GM12874 (cell line): Measurements from ENCODE around the gene CCDC85C.

Experiments
- TF ChIP-seq, protein P1 (sequence below): IDR thresholded peaks from 2 replicates; pipeline ENCODE4 v1.5.1; 2011; ENCODE audit warnings: low read depth, mild to moderate bottlenecking, control low read depth, low read length, moderate library complexity; ENCODE audit not compliant: insufficient read depth

The CCDC85C gene

GRCh38 chr14:99575043-99576023, 28.7 kb downstream of the CCDC85C start:
- TF ChIP-seq, protein P1, sequence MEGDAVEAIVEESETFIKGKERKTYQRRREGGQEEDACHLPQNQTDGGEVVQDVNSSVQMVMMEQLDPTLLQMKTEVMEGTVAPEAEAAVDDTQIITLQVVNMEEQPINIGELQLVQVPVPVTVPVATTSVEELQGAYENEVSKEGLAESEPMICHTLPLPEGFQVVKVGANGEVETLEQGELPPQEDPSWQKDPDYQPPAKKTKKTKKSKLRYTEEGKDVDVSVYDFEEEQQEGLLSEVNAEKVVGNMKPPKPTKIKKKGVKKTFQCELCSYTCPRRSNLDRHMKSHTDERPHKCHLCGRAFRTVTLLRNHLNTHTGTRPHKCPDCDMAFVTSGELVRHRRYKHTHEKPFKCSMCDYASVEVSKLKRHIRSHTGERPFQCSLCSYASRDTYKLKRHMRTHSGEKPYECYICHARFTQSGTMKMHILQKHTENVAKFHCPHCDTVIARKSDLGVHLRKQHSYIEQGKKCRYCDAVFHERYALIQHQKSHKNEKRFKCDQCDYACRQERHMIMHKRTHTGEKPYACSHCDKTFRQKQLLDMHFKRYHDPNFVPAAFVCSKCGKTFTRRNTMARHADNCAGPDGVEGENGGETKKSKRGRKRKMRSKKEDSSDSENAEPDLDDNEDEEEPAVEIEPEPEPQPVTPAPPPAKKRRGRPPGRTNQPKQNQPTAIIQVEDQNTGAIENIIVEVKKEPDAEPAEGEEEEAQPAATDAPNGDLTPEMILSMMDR: no peak

- TF ChIP-seq, protein P1: no peak
These were observed 29.7 kb downstream of the CCDC85C start for GRCh38 chr14:99574099-99574880.

- TF ChIP-seq, protein P1: no peak
These were observed 30.4 kb downstream of the CCDC85C start for GRCh38 chr14:99573436-99574098.

DNA sequence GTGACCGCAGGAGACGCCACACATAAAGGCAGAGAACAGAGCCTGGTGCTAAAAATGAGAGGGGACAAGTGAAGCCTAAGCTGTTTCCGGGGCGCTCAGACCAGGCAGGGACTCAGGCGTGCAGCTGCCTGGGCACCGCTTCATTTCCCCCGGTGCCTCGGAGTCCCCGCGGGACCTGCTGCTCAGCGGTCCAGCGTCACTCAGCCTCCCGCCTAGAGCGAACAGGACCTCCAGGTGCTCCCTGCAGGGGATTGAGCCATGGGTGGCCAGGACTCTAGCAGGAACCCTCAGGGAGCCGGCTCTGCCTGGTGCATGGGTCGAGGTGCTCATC, 31.0 kb downstream of the CCDC85C start:
- TF ChIP-seq, protein P1: no peak

DNA sequence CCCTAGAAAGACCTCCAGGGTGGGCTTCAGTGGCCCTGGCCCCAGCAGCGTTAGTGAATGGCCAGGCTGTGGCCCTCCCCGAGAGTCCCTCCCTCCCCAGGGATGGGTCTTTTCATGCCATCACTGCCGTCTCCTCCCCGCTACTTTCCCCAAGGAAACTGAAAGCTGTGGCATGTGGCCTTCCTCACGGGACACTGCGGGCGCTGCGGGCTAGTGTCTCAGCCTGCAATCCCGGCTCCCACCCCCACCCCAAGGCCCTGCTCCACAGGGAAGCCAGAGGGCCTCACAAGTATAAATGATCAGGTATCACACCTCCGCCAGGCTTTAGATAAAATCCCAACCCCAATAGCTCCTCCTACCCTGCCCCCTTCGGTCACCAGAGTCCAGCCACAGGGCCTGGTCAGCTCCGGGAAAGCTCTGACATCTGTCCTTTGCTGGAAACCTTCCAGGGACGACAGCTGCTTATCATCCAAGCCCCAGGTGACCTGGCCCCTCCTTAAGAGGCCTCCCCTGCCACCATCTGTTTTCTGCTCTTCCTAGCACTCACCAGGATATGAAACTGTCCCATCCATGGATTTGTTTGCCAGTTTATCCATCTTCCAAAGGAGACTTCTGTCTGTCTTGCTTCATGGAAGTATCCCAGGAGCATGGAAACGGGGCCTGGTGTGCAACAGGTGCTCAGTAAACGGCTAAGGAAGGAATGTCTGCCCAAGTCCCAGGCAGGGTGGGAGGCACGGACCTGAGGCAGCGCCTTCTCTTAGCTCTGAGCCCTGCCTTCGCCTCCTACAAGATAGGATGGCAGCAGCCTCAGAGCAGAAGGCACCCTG, 31.6 kb downstream of the CCDC85C start:
- TF ChIP-seq, protein P1: no peak

- TF ChIP-seq, protein P1: no peak
These were observed 32.6 kb downstream of the CCDC85C start for GRCh38 chr14:99571303-99571986.
